PC-3 (cell line): ENCODE results near the gene BABAM1. TPM values are rescaled to one million over a fixed set of nuclear protein-coding genes. Genes with fewer than 3 reads are reported as not detected.

Experiments used
- ATAC-seq: fragments of 200-7000 bp; cut with Tn5 transposase; 2 replicates; pipeline ENCODE4 v1.9.1; 2020; ENCODE audit warnings: mild to moderate bottlenecking, moderate library complexity
- BruUV-seq: library from RNA; stranded (reverse); fragments of 400-500 nt; replicated peaks from 2 replicates; lab custom pipeline; 2021; lab: Mats Ljungman, UMichigan
- CTCF ChIA-PET: fragments of 300-600 bp; sonication (Branson Sonifier 250); formaldehyde crosslinking; loops from one replicate; lab custom pipeline; 2022; ENCODE audit warnings: antibody characterized with exemption; lab: Charles Lee
- POLR2A ChIA-PET: fragments of 300-600 bp; sonication (Branson Sonifier 250); formaldehyde crosslinking; loops from one replicate; lab custom pipeline; 2022; ENCODE audit warnings: antibody characterized with exemption; ENCODE audit not compliant: unreplicated experiment; lab: Charles Lee
- DNase-seq: peaks from one replicate; pipeline ENCODE4 v3.0.0-alpha.2; 2015
- H2AFZ ChIP-seq: fragments of 300-600 bp; sonication (generic); 2 replicates; pipeline ENCODE4 v1.6.0; 2016; ENCODE audit warnings: antibody characterized with exemption, low read length
- H3F3A ChIP-seq: fragments of 300-600 bp; sonication (generic); one replicate; pipeline ENCODE4 v1.6.0; 2017; ENCODE audit warnings: antibody characterized with exemption, low read length, control low read depth, mild to moderate bottlenecking; ENCODE audit not compliant: unreplicated experiment
- H3K27ac ChIP-seq: fragments of 300-600 bp; sonication (generic); 2 replicates; pipeline ENCODE4 v1.5.1; 2016; ENCODE audit warnings: mild to moderate bottlenecking, low read length
- H3K27me3 ChIP-seq: fragments of 300-600 bp; sonication (generic); 2 replicates; pipeline ENCODE4 v1.6.1; 2016; ENCODE audit warnings: low read length, mixed read lengths
- H3K36me3 ChIP-seq: fragments of 300-600 bp; sonication (generic); 2 replicates; pipeline ENCODE4 v1.6.1; 2016; ENCODE audit warnings: low read depth, mixed run types, low read length, mixed read lengths
- H3K4me1 ChIP-seq: fragments of 300-600 bp; sonication (generic); 2 replicates; pipeline ENCODE4 v1.5.1; 2016; ENCODE audit warnings: low read length; ENCODE audit not compliant: insufficient read depth
- H3K4me2 ChIP-seq: fragments of 300-600 bp; sonication (generic); 2 replicates; pipeline ENCODE4 v1.6.0; 2016; ENCODE audit warnings: low read length
- H3K4me3 ChIP-seq: fragments of 300-600 bp; sonication (generic); 2 replicates; pipeline ENCODE4 v1.5.1; 2016; ENCODE audit warnings: mild to moderate bottlenecking, low read length, mixed read lengths
- H3K79me2 ChIP-seq: fragments of 300-600 bp; sonication (generic); 2 replicates; pipeline ENCODE4 v1.6.1; 2017; ENCODE audit warnings: low read length, mixed read lengths
- H3K9ac ChIP-seq: fragments of 300-600 bp; sonication (generic); 2 replicates; pipeline ENCODE4 v1.6.0; 2016; ENCODE audit warnings: mild to moderate bottlenecking, low read length
- H3K9me2 ChIP-seq: fragments of 300-600 bp; sonication (generic); replicated peaks from 2 replicates; pipeline ENCODE4 v1.6.1; 2016; ENCODE audit warnings: mixed run types, low read length, mixed read lengths
- H3K9me3 ChIP-seq: fragments of 300-600 bp; sonication (generic); 2 replicates; pipeline ENCODE4 v1.6.1; 2016; ENCODE audit warnings: low read length, mixed read lengths
- H4K20me1 ChIP-seq: fragments of 300-600 bp; sonication (generic); 2 replicates; pipeline ENCODE4 v1.6.1; 2016; ENCODE audit warnings: low read length, mixed read lengths
- EZH2 ChIP-seq: fragments of 300-600 bp; sonication (generic); IDR thresholded peaks from one replicate; pipeline ENCODE4 v1.6.1; 2017; ENCODE audit warnings: antibody characterized with exemption, mild to moderate bottlenecking, low read length; ENCODE audit not compliant: unreplicated experiment
- EZH2phosphoT487 ChIP-seq: fragments of 300-600 bp; sonication (generic); IDR thresholded peaks from 2 replicates; pipeline ENCODE4 v1.6.1; 2018; ENCODE audit warnings: mild to moderate bottlenecking, antibody characterized with exemption, low read length, borderline replicate concordance
- intact Hi-C: fragments of 100-400 bp; cut with micrococcal nuclease; formaldehyde crosslinking; loops from 2 replicates; pipeline ENCODE4 v1.9.0; 2023
- total RNA-seq: library from RNA; depleted of rRNA; stranded (reverse); fragments of >200 nt; gene quantifications from 2 replicates; pipeline ENCODE4 v1.2.3, GENCODE V29; 2014
- TF ChIP-seq, protein P1 (sequence below): fragments of 300-600 bp; sonication (generic); conservative IDR thresholded peaks from 2 replicates; pipeline ENCODE4 v1.5.1; 2017; ENCODE audit warnings: antibody characterized with exemption, low read depth, mild to moderate bottlenecking, low read length

Gene BABAM1
- total RNA-seq, 1 experiment from 2014 or later: 196 TPM

DNA sequence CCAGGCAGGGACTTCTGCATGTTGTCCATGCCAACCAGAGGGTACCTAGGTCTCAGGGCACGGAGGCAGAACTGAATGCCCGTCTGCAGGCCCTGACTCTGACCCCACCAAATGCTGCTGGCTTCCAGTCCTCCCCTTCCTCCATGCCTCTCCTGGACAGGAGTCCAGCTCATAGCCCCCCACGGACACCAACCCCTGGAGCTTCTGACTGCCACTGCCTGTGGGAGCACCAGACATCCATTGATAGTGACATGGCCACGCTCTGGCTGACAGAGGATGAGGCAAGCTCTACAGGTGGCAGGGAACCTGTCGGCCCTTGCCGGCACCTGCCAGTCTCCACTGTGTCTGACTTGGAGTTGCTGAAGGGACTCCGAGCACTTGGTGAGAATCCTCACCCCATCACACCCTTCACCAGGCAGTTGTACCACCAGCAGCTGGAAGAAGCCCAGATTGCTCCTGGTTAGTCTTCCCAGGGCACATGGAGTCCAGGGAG lies 16.3 kb downstream of the BABAM1 start:
- DNase-seq (no peak), ATAC-seq (no peak)
- Histone ChIP-seq H3K27ac (no peak overlapping the region), H4K20me1 (no peaks in the 10 kb centered on the region), H3K4me2 (no peak overlapping the region), H3K9me3 (no peaks in the 10 kb centered on the region), H3K79me2 (no peaks in the 10 kb centered on the region), H3K4me3 (no peak overlapping the region), H3K36me3 (no peaks in the 10 kb centered on the region), H3K9ac (no peak overlapping the region), H3F3A (no peaks in the 10 kb centered on the region), H3K27me3 (no peaks in the 10 kb centered on the region), H3K4me1 (no peaks in the 10 kb centered on the region), H3K9me2 (no peaks in the 10 kb centered on the region), H2AFZ (no peak overlapping the region)
- no peak for TF ChIP-seq EZH2
- TF ChIP-seq, protein P1, sequence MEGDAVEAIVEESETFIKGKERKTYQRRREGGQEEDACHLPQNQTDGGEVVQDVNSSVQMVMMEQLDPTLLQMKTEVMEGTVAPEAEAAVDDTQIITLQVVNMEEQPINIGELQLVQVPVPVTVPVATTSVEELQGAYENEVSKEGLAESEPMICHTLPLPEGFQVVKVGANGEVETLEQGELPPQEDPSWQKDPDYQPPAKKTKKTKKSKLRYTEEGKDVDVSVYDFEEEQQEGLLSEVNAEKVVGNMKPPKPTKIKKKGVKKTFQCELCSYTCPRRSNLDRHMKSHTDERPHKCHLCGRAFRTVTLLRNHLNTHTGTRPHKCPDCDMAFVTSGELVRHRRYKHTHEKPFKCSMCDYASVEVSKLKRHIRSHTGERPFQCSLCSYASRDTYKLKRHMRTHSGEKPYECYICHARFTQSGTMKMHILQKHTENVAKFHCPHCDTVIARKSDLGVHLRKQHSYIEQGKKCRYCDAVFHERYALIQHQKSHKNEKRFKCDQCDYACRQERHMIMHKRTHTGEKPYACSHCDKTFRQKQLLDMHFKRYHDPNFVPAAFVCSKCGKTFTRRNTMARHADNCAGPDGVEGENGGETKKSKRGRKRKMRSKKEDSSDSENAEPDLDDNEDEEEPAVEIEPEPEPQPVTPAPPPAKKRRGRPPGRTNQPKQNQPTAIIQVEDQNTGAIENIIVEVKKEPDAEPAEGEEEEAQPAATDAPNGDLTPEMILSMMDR: no peak
- no peak for TF ChIP-seq EZH2phosphoT487
- ChIA-PET POLR2A (no interaction called here), CTCF (no interaction called here)
- intact Hi-C loops: loop anchor here (2.0 kb wide), 1 partner anchor 79 kb away; no protein-coding TSS in a partner anchor
- no TSS peak for BruUV-seq

GRCh38 chr19:17285415-17286135 lies 18.3 kb downstream of the BABAM1 start:
- POLR2A ChIA-PET: no interaction called here
- BruUV-seq: no TSS peak
- Histone ChIP-seq H3K36me3 (no peaks in the 10 kb centered on the region), H3K4me3 (no peak overlapping the region), H3F3A (no peaks in the 10 kb centered on the region), H3K27ac (no peak overlapping the region), H3K9ac (no peak overlapping the region), H3K9me3 (no peaks in the 10 kb centered on the region), H3K4me2 (no peak overlapping the region), H3K4me1 (no peaks in the 10 kb centered on the region), H3K79me2 (no peaks in the 10 kb centered on the region), H3K9me2 (no peaks in the 10 kb centered on the region), H2AFZ (no peak overlapping the region), H3K27me3 (no peaks in the 10 kb centered on the region), H4K20me1 (no peaks in the 10 kb centered on the region)
- no peak for DNase-seq
- intact Hi-C loops: no loop called here
- CTCF ChIA-PET: interaction anchor here (0.6 kb wide), 1 partner anchor 48 kb away, joined by 5 read pairs; no protein-coding TSS in a partner anchor
- TF ChIP-seq, protein P1: no peak
- TF ChIP-seq EZH2 (no peak), EZH2phosphoT487 (no peak)
- ATAC-seq: no peak

- H3K9ac ChIP-seq: no peak overlapping the region
- no peaks in the 10 kb centered on the region for H3K9me3 ChIP-seq
- TF ChIP-seq, protein P1: no peak
- TF ChIP-seq EZH2: no peak
- TF ChIP-seq EZH2phosphoT487: no peak
- H4K20me1 ChIP-seq: no peaks in the 10 kb centered on the region
- no peaks in the 10 kb centered on the region for H3K27me3 ChIP-seq
- H3F3A ChIP-seq: no peaks in the 10 kb centered on the region
- no peak overlapping the region for H3K27ac ChIP-seq
- BruUV-seq: no TSS peak
- H3K9me2 ChIP-seq: no peaks in the 10 kb centered on the region
- no peaks in the 10 kb centered on the region for H3K4me1 ChIP-seq
- no peak overlapping the region for H3K4me2 ChIP-seq
- ATAC-seq (no peak), DNase-seq (no peak)
- intact Hi-C loops: no loop called here
- POLR2A ChIA-PET: no interaction called here
- no peak overlapping the region for H3K4me3 ChIP-seq
- H3K36me3 ChIP-seq: no peaks in the 10 kb centered on the region
- H2AFZ ChIP-seq: no peak overlapping the region
- CTCF ChIA-PET: interaction anchor here (0.6 kb wide), 1 partner anchor 31 kb away, joined by 8 read pairs; no protein-coding TSS in a partner anchor
- H3K79me2 ChIP-seq: no peaks in the 10 kb centered on the region
Observed at GRCh38 chr19:17286263-17286662, 19.0 kb downstream of the BABAM1 start.
